IPS-NIHi7 (cell line): ENCODE data around the gene HNRNPAB.
"Not testable (repeated sequence)": the region's sequence is repeated elsewhere in the genome, so short reads cannot be mapped to it uniquely, and the experiment has no call there.

Experiments used
- DNase-seq: peaks from one replicate; pipeline ENCODE4 v3.0.0; 2012; ENCODE audit warnings: mixed read lengths; ENCODE audit errors: extremely low spot score

Gene HNRNPAB

DNA sequence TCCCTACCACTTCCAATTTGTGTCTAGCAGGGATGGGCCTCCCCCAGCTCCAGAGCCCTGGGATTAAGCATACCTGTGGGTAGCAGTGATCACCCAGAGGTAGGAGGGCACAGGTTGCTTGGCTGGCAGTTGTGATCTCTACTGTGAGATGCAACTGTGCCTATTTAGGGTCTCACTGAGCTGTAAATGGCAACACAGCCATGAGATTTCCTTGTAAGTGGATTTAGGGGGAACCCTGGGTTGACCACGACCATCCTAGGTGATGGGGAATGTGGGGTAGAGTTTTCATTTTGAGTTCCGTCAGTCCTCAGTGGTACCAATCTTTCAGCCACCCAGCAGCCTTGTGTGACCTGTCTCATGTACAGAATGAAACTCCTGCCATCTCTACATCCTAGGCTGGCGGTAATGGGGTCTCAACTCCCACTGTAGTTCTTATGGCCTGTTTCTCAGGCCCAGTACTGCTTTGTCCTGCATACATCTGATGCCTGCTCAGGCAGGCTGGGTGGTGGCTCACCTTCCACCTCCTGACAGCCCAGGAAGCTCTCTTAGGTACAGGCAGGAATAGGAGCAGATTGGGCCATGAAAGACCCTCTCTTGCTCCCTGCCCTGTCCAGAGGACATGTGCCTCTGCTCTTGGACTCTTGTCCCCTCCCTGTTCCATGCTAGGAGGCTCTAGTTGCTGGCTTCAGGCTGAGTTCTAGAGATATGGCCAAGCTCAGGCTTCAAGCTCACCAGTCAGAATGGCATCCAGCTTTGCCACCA is 8.1 kb downstream of the HNRNPAB start:
- DNase-seq, result no peak

DNA sequence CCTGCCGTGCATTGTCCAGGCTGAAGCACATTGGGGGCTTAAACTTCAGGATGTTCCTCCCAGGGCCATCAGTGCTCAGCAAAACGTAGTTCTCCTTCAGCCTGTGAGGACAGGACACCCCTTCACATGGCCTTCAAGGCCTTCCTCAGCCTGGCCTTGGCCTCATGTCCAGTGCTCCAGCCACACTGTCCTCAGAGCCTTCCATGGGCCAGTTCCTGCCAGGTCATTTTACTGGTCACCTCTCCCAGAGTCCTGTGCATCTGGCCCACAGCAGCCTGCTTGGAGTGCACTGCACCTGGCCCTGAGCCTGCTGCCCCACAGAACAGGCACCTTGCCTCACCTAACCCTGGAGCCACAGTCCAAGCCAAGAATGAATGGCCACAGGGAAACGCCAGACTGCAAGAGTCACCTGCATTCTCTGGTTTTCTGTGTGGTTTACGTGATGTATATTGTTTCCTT is 8.7 kb downstream of the HNRNPAB start:
- DNase-seq, result no peak

DNA sequence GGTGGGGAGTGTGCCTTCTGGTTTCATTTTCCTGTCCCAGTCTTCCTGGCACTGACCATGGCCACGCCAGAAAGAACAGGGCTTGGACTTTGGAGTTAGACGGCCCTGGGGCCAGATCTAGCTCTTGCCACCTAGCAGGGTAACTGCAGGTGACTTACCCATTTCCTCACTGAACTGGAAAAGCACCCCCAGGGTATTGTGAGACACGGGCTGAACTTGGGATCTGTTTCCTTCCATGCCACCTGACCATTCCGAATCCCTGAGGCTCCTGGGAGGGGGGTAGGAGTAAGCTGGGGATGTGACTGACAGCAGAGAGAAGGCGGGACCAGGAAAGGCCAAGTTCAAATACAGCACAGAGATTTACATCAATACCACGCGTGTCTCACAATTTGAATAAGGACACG is 9.4 kb downstream of the HNRNPAB start:
- no peak for DNase-seq

DNA sequence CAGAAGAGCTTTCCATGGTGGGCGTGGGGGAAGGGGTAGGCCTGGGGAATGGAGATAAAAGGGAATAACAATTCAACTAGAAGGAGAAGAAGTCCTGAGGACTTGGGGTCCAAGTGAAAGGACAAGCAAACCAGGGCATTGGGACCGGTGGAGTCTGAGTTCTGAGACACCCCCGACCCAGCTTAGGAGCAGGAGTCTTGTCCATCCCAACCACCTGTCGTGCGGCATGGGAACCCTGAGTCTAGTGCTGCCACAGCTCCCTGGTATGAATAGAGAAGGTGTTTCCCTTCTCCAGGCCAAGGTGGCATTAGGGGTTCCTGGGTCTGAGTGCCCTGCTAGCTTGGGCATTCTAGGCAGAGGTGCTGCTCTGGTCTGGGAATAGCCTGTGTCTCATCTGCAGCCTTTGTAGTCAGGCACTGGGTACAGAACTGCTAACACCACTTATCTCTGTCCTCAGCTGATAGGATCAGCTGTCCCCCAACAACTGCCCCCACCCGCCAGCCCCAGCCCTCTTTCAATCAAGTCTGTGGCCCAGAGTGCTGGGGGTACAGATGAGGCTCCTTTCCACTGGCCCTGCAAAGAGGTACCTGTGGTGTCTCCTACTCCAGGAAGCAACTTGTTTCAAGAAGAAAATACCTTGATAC is 9.9 kb downstream of the HNRNPAB start:
- no peak for DNase-seq

DNA sequence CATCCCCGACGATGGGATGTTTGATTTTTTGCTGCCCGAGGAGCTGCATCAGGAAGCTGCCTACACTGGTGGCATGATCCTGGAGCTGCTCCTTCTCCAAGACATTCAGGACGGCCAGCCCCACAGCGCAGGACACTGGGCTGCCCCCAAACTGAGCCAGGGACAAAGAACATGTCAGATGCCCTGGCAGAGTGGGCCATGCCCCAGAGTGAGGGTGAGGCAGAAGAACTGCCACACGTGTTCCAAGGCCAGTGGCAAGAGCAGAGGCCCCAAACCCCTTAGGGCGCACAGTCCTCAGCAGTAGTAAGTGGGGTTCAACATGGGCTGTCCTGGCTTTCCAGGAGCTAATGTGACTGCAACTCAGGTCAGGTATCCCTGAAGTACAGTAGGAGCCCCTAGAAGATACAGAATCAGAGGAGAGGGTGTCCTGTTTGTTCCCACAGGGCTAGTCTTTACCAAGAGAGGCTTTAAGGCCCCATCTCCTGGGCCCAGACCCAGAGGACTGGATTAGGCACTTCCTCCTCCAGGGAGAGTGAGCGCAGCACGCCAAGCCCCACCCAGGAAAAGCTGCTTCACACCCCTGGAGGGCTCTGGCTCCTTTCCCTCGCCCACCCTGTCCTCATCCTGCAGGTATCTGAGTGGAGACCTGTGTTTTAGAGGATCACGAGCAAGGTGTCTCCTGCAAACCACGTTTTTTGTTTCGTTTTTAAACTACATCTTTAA is 11.1 kb downstream of the HNRNPAB start:
- no peak for DNase-seq

DNA sequence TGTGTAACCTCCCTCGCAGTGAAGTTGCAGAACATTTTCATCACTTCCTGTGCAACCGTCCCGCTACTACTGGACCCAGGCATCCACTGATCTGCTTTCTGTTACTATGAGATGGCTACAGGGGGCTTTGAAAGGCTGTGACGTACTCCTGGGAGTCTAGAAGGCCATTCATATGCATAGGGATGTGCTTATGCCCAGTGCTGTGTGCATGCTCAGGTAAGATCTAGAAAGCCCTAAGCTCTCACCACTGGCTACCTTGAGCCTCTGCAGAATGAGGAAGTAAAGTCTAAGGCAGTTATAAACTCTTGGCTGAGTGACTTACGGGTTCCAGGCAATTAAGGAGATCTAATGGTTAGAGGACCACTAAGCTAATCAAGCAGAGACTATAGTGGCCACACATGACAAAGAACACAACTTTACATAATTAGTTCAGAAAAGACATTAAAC is 11.8 kb downstream of the HNRNPAB start:
- no peak for DNase-seq

DNA sequence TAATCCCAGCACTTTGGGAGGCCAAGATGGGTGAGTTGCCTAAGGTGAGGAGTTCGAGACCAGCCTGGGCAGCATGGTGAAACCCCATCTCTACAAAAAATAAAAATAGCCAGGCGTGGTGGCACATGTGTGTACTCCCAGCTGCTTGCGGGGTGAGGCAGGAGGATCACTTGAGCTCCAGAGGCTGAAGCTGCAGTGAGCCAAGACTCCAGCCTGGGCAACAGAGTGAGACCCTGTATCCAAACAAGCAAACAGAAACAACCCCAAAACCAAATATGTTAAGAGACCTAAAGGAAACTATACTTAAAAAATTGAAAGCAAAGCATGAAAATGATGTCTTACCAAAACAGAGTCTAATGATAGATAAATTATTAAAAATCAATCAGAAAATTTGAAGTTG is 12.4 kb downstream of the HNRNPAB start:
- no peak for DNase-seq

DNA sequence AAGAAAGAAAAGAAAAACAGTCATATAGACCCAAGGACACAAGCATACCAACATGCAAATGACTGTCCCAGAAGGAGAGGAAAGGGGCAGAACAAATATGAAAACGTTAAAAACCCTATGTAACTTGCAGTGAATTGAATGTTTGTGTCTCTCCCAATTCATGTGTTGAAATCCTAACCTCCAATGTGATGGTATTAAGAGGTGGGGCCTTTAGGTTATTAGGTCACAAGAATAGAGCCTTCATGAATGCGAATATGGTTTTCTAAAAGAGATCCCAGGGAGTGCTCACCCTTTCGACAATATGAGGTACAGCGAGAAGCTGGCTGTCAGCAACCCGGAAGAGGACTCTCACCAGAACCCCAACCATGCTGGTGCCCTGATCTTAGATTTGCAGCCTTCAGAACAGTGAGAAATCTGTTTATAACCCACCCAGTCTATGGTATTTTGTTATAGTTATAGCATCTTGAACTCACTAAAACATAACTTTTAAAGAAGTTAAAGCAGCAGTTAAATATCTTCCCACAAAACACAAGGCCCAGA is 14.0 kb downstream of the HNRNPAB start:
- DNase-seq, result no peak

DNA sequence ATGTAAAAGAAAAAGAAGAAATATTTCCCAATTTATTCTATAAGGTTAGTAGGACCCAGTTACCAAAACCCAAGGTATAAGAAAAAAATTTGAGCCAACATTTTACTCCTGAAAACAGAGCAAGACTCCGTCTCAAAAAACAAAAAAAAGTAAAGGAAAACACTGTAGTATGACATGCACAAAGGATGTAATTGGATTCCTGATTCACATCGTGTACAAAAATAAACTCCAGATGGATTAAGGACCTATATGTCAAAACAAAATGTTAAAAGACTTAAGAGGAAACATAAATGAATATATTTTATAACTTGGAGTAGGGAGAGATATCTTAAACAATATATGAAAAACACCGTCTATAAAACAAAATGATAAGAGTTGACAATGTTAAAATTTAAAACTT is 14.5 kb downstream of the HNRNPAB start:
- no peak for DNase-seq

DNA sequence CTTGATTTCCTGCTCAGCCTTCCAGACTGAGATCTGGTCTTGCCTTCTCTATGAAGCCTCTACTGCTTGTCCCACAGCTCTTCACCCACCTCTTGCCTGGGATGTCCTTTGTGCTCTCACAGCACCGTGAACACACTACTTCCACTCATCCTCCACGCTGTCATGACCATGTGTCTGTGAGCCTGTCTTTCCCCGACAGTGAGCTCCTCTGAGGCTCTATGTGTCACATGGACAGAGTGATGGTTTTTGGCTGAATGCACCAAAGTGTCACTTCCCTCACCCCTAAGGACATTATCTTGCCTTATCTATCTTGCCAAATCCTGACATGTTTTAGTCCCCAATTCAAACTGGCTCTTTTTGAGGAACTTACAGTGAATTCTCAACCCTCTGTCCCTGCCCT is 16.9 kb downstream of the HNRNPAB start:
- DNase-seq, result no peak

DNA sequence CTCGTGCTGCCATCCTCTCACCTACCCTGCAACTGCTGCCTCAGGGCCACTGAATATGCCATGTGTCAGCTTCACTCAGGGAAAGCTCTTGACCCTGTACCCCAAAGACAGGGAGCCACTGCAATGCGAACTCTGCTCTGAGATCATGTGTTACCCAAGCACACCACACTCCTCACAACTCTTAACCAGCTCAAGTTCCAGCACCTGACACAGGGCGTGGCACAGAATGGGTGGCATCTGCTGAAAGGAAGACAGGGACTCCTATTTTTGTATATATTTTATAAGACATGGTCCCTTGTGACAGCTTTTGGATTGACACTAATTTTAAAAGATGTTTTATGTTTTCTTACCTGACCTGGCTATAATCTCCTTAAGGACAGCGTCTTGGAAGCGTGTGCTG is 17.5 kb downstream of the HNRNPAB start:
- DNase-seq, result no peak

DNA sequence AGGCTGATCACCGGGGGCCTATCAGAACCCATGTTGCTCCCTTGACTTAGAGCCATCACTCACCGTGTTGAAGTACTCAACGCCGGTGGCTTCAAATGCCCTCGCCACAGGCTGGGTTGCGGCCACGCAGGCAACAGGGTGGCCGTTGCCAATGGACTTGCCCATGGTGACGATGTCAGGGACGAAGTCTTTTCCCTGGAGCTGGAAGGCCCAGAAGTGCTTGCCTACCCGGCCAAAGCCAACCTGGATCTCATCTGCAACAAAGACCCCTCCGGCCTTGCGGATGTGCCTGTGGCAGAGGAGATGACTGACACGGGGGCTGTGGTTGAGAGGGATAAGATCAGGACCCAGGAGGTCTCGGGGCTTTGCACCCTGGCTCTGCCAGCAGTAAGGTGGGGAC is 18.0 kb downstream of the HNRNPAB start:
- DNase-seq, result no peak

DNA sequence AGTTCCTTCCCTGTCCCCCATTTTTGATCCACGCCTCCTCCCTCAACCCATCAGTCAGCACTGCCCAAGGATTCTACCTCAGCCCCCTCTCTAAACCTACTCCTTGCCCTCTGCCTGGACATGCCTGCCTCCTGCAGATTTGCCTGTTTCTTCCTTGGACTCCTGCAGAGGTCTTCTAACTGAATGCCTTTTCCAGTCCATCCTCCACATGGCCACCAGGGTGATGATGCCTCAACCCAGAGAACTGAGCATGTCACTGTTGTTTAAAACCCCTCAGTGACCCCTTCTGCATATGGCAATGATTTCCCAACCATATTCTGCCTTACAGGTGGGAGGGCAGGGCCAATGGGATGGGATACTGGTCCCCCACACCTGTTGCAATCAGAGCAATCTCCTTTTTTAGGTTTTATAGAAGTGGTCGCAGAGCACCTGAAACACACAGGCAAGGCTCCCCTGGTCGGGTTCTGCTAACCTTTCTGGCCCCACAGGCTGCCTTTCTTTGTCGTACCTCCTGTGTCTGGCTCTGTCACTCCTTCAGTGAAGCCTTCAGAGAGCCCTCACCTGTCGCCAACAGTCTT is 19.0 kb downstream of the HNRNPAB start:
- no peak for DNase-seq

DNA sequence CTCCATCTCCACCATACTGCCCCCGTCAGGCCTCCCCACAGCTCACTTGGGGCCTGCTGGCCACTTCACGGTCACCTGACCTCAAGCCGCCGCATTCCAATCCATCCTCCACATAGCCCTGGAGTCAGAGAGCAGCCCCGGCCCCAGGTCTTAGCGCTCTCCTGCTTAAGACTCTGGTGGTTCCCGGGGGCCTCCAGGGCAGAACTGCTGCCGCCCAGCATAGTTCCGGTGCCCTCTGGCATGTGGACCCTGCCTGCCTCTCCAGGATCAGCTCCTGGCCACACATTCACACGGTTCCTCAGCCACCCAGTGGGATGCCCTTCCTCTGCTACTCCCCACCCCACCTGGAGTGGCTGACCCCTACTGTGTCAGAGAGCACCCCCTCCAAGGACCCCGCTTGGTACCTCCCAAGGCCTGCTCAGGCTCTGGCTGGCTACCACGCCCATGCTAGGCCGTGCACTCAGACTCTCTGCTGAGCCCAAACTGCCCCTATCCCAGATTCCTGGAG is 19.5 kb downstream of the HNRNPAB start:
- peak; percentile 76 for DNase-seq

DNA sequence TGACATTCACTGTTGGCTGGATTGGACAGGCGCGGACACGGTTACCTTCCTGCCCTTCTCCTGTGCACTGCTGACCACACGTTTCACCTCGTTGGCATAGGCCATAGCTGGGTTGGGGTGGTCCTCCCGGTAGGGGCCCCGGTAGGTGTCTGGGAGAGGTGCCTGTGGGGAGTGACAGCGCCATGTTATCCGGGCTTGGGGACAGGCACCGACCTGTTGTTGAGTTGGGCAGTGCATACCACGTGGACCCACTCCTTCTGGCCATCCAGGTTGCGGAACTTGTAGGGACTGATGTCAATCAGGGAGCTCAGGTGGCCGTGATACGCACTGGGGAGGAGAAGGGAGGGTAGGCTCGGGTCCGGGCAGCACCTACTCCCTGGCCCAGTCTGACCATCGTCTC is 20.1 kb downstream of the HNRNPAB start:
- DNase-seq, result no peak

DNA sequence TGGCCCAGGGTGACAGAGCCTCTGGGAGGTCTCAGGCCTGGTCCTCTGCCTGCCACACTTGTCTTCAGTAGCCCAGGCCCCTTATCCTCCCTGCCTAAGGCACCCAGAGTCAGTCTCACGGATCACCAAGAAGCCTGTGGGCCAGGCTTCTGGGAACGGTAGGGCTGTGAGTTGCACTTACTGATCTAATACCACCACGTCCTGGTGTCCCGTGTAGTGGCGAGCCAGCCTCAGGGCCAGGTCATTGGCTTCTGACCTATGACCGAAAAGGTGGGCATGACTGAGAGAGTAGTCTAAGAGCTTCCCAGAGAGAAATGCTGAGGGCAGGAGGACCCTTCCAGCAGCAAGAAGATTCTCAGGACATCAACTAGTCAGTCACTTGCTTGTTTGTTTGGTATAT is 20.8 kb downstream of the HNRNPAB start:
- no peak for DNase-seq

DNA sequence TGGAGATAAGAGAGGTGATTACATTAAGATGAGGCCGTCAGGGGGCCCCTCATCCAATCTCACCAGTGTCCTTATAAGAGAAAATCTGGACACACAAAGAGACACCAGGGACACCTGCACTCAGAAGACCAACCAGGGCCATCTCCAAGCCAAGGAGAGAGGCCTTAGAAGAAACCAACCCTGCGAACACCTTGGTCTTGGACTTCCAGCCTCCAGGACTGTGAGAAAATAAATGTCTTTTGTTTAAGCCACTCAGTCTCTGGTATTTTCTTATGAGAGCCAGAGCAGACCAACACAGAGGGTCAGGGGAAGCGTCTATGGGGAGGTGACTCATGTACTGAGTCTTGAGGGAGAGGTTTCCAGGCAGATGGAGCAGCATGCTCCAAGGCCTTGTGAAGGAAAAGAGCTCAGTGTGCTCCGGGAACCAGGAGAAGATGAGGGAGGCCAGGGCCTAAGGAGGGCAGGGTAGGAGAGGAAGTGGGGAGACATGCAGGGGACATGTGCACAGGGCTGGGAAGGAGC is 22.9 kb downstream of the HNRNPAB start:
- no peak for DNase-seq

DNA sequence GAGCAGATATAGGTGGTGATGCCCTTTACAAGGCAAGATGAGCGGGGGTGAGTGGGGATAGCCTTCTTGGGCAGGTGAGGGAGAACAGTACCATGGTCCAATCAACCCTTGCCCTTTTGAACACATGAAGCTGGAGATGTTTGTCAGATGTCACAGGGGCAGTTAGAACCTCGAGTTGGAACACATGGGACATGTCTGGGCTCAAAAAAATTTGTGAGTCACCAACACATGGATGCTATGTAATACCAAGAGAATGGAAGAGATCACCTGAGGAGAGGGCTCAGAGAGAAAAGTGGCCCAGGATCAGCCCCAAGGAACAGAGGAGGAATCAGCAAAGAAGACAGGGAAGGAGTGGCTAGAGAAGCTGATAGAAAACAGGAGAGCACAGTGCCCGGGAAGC is 23.6 kb downstream of the HNRNPAB start:
- no peak for DNase-seq

DNA sequence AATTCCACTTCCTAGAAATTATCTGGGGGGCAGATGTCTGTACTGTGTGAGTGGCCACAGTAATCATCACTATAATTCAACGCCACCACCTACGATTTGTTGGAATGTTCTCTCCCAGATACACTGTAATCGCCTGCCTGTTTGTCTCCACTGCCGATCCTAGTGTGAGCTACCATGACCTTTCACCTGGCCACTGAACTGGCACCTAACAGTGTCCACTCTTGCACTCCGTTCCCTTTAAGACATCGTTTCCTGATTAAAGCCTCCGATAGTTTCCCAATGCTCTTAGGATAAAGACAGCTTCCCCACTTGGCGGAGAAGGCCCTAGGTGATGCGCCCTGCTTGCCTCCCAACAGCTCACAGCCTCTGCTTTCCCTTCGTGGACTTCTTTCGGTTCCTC is 24.3 kb downstream of the HNRNPAB start:
- DNase-seq, result no peak

DNA sequence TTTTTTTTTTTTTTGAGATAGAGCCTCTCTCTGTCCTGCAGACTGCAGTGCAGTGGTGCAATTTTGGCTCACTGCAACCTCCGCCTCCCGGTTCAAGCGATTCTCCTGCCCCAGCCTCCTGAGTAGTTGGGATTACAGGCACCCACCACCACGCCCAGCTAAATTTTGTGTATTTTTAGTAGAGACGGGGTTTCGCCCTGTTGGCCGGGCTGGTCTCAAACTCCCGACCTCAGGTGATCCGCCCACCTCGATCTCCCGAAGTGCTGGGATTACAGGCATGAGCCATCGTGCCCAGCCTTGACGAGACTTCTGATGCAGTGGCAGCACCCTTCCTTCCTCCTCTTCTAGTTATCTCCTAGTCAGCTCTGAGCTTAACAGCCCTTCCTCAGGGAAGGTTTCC is 24.8 kb downstream of the HNRNPAB start:
- not testable (repeated sequence) for DNase-seq

DNA sequence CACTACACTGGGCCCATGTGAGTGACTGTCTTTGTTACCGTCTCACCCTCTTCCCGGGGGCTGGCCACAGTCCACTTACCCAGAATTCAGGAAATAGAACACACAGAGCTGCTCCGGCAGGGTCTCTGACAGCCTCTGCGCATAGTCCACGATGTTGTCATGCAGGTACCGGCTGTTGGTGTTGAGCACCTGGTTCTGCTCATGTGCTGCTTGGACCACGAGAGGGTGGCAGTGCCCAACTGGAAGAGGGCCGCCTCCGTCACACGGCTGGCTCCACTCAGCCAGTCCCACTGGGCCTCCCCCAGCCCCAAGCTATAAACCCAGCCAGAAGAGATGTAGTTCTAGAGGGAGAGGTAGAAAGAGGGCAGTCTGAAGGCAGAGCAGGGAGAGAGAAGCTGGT is 25.5 kb downstream of the HNRNPAB start:
- no peak for DNase-seq
